RWPE2 (cell line): Measurements from ENCODE around the gene MMP13.
A peak's percentile ranks its signal among the peaks of the same experiment; 100 is the strongest.
"Not testable (repeated sequence)": the region's sequence is repeated elsewhere in the genome, so short reads cannot be mapped to it uniquely, and the experiment has no call there.

Experiments
- ATAC-seq: fragments of 200-7000 bp; cut with Tn5 transposase; 3 replicates; pipeline ENCODE4 v1.9.1; 2021; ENCODE audit warnings: low read depth
- DNase-seq: peaks from one replicate; pipeline ENCODE4 v3.0.0-alpha.2; 2020; ENCODE audit warnings: low spot score
- H3K27ac ChIP-seq: fragments of 450-650 bp; 2 replicates; pipeline ENCODE4 v1.5.1; 2017; ENCODE audit warnings: mild to moderate bottlenecking; ENCODE audit not compliant: poor library complexity, severe bottlenecking
- H3K27me3 ChIP-seq: fragments of 250-450 bp; sonication (Bioruptor Pico); 2 replicates; pipeline ENCODE4 v1.5.1; 2021; ENCODE audit warnings: mild to moderate bottlenecking, moderate library complexity; ENCODE audit not compliant: insufficient read depth, poor library complexity, severe bottlenecking
- H3K36me3 ChIP-seq: fragments of 250-450 bp; sonication (Bioruptor Pico); 2 replicates; pipeline ENCODE4 v1.5.1; 2020; ENCODE audit warnings: low read depth, mild to moderate bottlenecking, moderate library complexity
- H3K4me1 ChIP-seq: fragments of 250-450 bp; sonication (Bioruptor Pico); 2 replicates; pipeline ENCODE4 v1.5.1; 2021; ENCODE audit warnings: mild to moderate bottlenecking, moderate library complexity; ENCODE audit not compliant: insufficient read depth, poor library complexity, severe bottlenecking
- H3K4me3 ChIP-seq: fragments of 250-450 bp; sonication (Bioruptor Pico); 2 replicates; pipeline ENCODE4 v1.5.1; 2021; ENCODE audit warnings: mild to moderate bottlenecking, moderate library complexity; ENCODE audit not compliant: severe bottlenecking
- H3K9me3 ChIP-seq: fragments of 250-450 bp; sonication (Bioruptor Pico); 2 replicates; pipeline ENCODE4 v1.5.1; 2021; ENCODE audit warnings: mild to moderate bottlenecking, moderate library complexity; ENCODE audit not compliant: severe bottlenecking
- CTCF ChIP-seq: fragments of 450-650 bp; IDR thresholded peaks from one replicate; pipeline ENCODE4 v1.5.1; 2017; ENCODE audit warnings: mild to moderate bottlenecking, moderate library complexity; ENCODE audit not compliant: poor library complexity, severe bottlenecking

The MMP13 gene

GRCh38 chr11:102955624-102956023 lies at the start of gene MMP13:
MMP13 (minus strand) TSS chr11:102955732; CDS start chr11:102955705, 27 bp downstream.
- DNase-seq (no peak), ATAC-seq (peak; percentile 57; the same call in 2 of the 3 replicates)
- H3K4me1 ChIP-seq: peaks cover 16% of the 10 kb centered on the region

GRCh38 chr11:103004234-103004633 lies 48.7 kb upstream of the MMP13 start:
- H3K27ac ChIP-seq, DNase-seq, H3K4me3 ChIP-seq, H3K36me3 ChIP-seq, H3K9me3 ChIP-seq, ATAC-seq, H3K27me3 ChIP-seq, H3K4me1 ChIP-seq: not testable (repeated sequence)

More at GRCh38 chr11:102955624-102956023, at the start of gene MMP13:
- Histone ChIP-seq H3K27me3 (no peaks in the 10 kb centered on the region), H3K9me3 (peaks cover 2% of the 10 kb centered on the region), H3K27ac (no peak within 1 kb of the TSS), H3K4me3 (no peak within 1 kb of the TSS), H3K36me3 (no peaks in the 10 kb centered on the region)
- no peak for TF ChIP-seq CTCF

- Histone ChIP-seq H3K4me1 (peaks cover 22% of the 10 kb centered on the region), H3K4me3 (no peak overlapping the region), H3K27ac (no peak overlapping the region), H3K9me3 (no peaks in the 10 kb centered on the region), H3K36me3 (no peaks in the 10 kb centered on the region), H3K27me3 (no peaks in the 10 kb centered on the region)
- no peak for DNase-seq
- ATAC-seq: no peak
- no peak for TF ChIP-seq CTCF
Measured at GRCh38 chr11:102994105-102994504, 38.6 kb upstream of the MMP13 start.

GRCh38 chr11:102991776-102992175 lies 36.2 kb upstream of the MMP13 start:
- ATAC-seq (no peak), DNase-seq (no peak)
- Histone ChIP-seq H3K36me3 (no peaks in the 10 kb centered on the region), H3K27ac (no peak overlapping the region), H3K27me3 (no peaks in the 10 kb centered on the region), H3K4me3 (no peak overlapping the region), H3K4me1 (peaks cover 16% of the 10 kb centered on the region), H3K9me3 (no peaks in the 10 kb centered on the region)
- TF ChIP-seq CTCF: no peak

- H3K4me3 ChIP-seq: no peak overlapping the region
- no peak for TF ChIP-seq CTCF
- no peaks in the 10 kb centered on the region for H3K9me3 ChIP-seq
- H3K27ac ChIP-seq: no peak overlapping the region
- no peaks in the 10 kb centered on the region for H3K4me1 ChIP-seq
- H3K27me3 ChIP-seq: no peaks in the 10 kb centered on the region
- no peaks in the 10 kb centered on the region for H3K36me3 ChIP-seq
- ATAC-seq (peak; percentile 27; the same call in 1 of the 3 replicates), DNase-seq (no peak)
Measured at GRCh38 chr11:102990145-102990544, 34.6 kb upstream of the MMP13 start.
